ENCODE results near the gene FKRP. TPM values are rescaled to one million over a fixed set of nuclear protein-coding genes. Genes with fewer than 3 reads are reported as not detected.

Gene FKRP
- total and polyA plus RNA-seq, 2 of the 13 experiments (the other 11 are each of a cell fraction or from before 2014, with no cell fraction given), result 7.3 to 9.8 TPM

DNA sequence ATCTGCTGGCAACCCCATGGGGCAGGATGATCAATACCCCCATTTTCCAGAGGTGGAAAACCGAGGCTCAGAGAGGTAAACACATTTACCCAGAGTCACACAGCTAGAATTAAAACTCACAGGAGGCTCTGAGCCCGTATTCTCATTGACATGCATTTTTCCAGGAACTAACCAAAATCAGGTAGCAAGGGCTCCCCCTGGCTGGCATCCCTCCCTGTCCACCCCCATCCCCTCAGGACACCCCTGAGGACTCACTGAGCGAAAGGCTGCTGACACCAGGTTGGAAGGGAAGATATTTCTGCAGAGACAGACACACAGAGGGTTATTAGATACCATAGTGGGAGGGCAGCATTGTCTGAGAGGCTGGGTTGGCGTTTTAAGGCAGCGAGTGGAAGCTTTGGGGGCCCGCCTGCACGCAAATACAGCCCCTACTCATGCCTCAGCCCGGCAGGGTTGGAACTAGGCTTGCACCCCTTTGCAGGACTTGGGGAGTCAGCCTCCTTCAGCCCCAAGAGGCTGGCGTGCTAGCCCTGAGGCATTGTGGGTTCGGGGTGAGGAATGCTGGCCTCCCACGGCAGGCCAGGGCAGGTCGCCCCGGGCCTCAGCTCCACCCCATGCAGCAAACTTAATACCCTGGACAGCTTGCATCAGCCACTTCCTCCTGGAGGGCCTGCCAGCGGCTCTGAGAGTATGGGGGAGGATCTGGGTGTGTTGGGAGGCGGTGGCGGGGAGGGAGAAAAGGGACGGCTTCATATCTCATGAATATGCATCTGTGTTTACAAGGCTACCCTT lies 38.6 kb downstream of the FKRP start (continued):
- TF ChIP-seq, protein P1, sequence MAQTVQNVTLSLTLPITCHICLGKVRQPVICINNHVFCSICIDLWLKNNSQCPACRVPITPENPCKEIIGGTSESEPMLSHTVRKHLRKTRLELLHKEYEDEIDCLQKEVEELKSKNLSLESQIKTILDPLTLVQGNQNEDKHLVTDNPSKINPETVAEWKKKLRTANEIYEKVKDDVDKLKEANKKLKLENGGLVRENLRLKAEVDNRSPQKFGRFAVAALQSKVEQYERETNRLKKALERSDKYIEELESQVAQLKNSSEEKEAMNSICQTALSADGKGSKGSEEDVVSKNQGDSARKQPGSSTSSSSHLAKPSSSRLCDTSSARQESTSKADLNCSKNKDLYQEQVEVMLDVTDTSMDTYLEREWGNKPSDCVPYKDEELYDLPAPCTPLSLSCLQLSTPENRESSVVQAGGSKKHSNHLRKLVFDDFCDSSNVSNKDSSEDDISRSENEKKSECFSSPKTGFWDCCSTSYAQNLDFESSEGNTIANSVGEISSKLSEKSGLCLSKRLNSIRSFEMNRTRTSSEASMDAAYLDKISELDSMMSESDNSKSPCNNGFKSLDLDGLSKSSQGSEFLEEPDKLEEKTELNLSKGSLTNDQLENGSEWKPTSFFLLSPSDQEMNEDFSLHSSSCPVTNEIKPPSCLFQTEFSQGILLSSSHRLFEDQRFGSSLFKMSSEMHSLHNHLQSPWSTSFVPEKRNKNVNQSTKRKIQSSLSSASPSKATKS (CRISPR knock-in tag; IDR thresholded peaks at IDR 0.05), result no peak
- no peak for TF ChIP-seq MAZ (IDR thresholded peaks at IDR 0.05; ENCODE audit: borderline replicate concordance, low read depth, low read length)
- no peak for TF ChIP-seq MAZ (CRISPR knock-in tag; IDR thresholded peaks at IDR 0.05; ENCODE audit: low read depth)
- no peak for TF ChIP-seq ZNF879 (CRISPR knock-in tag; IDR thresholded peaks at IDR 0.05)
- no peak for TF ChIP-seq TBX3 (IDR thresholded peaks at IDR 0.05; ENCODE audit: borderline replicate concordance)
- no peak for TF ChIP-seq ZNF235 (CRISPR knock-in tag; IDR thresholded peaks at IDR 0.05; ENCODE audit: borderline replicate concordance)
- no peak for TF ChIP-seq GABPA (IDR thresholded peaks at IDR 0.05; ENCODE audit: low read depth, low read length)
- peak; percentile 36; the same call in 1 of the 2 replicates for TF ChIP-seq GABPA (CRISPR knock-in tag; IDR thresholded peaks at IDR 0.05; ENCODE audit: low read depth)
- no peak for TF ChIP-seq CENPBD1 (CRISPR knock-in tag; IDR thresholded peaks at IDR 0.05; ENCODE audit: borderline replicate concordance, low read depth)
- no peak; the same call in 1 of the 2 replicates for TF ChIP-seq RXRB (CRISPR knock-in tag; IDR thresholded peaks at IDR 0.05; ENCODE audit: borderline replicate concordance)
- TF ChIP-seq HNRNPLL (IDR thresholded peaks at IDR 0.05; ENCODE audit: low read depth, low read length, poor library complexity, severe bottlenecking), result peak; percentile 53
- TF ChIP-seq, protein P2, sequence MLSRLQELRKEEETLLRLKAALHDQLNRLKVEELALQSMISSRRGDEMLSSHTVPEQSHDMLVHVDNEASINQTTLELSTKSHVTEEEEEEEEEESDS (CRISPR knock-in tag; IDR thresholded peaks at IDR 0.05; ENCODE audit: borderline replicate concordance), result 0 out of 2 replicates have a peak, but pooled peaks have one; percentile 44
- 0 out of 2 replicates have a peak, but pooled peaks have one; percentile 25 for TF ChIP-seq ZNF746 (CRISPR knock-in tag; IDR thresholded peaks at IDR 0.05)
- 0 out of 2 replicates have a peak, but pooled peaks have one; percentile 18 for TF ChIP-seq SP140L (CRISPR knock-in tag; IDR thresholded peaks at IDR 0.05; ENCODE audit: borderline replicate concordance)
- no peak for TF ChIP-seq KLF15 (CRISPR knock-in tag; IDR thresholded peaks at IDR 0.05; ENCODE audit: borderline replicate concordance)
- no peak for TF ChIP-seq SIX1 (CRISPR knock-in tag; IDR thresholded peaks at IDR 0.05; ENCODE audit: borderline replicate concordance)
- TF ChIP-seq BRCA1 (CRISPR knock-in tag; IDR thresholded peaks at IDR 0.05), result no peak
- peak; percentile 82 for TF ChIP-seq DMAP1 (CRISPR knock-in tag; IDR thresholded peaks at IDR 0.05)
- no peak for TF ChIP-seq ZNF766 (CRISPR knock-in tag; IDR thresholded peaks at IDR 0.05; ENCODE audit: borderline replicate concordance)
- TF ChIP-seq KLF16 (CRISPR knock-in tag; IDR thresholded peaks at IDR 0.05), result peak in 1 of 2 experiments; percentile 84; a peak in 2 of 4 replicates
- TF ChIP-seq CHCHD3 (CRISPR knock-in tag; IDR thresholded peaks at IDR 0.05), result no peak
- peak; percentile 57; the same call in 1 of the 2 replicates for TF ChIP-seq ZNF501 (CRISPR knock-in tag; IDR thresholded peaks at IDR 0.05)
- TF ChIP-seq, protein P3, sequence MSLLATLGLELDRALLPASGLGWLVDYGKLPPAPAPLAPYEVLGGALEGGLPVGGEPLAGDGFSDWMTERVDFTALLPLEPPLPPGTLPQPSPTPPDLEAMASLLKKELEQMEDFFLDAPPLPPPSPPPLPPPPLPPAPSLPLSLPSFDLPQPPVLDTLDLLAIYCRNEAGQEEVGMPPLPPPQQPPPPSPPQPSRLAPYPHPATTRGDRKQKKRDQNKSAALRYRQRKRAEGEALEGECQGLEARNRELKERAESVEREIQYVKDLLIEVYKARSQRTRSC (CRISPR knock-in tag; IDR thresholded peaks at IDR 0.05; ENCODE audit: low read depth), result no peak; the same call in 1 of the 2 replicates
- TF ChIP-seq ZBTB7B (CRISPR knock-in tag; IDR thresholded peaks at IDR 0.05), result no peak
- no peak for TF ChIP-seq NFATC3 (CRISPR knock-in tag; IDR thresholded peaks at IDR 0.05)
- TF ChIP-seq RNF2 (conservative IDR thresholded peaks at IDR 0.05; ENCODE audit: low read depth), result no peak
- no peak for TF ChIP-seq SP1 (IDR thresholded peaks at IDR 0.05)
- TF ChIP-seq SP1 (CRISPR knock-in tag; IDR thresholded peaks at IDR 0.05), result no peak
